GM23338 (cell line): Measurements from ENCODE around the gene LIF. TPM values are rescaled to one million over a fixed set of nuclear protein-coding genes. Genes with fewer than 3 reads are reported as not detected.

Source experiments
- ATAC-seq: fragments of 200-7000 bp; cut with Tn5 transposase; 3 replicates; pipeline ENCODE4 v1.9.1; 2020
- DNase-seq: peaks from one replicate; pipeline ENCODE4 v3.0.0-alpha.2; 2015; ENCODE audit warnings: low spot score
- H2AFZ ChIP-seq: fragments of 200-600 bp; sonication (generic); 2 replicates; pipeline ENCODE4 v1.8.0; 2016; ENCODE audit warnings: antibody characterized with exemption, mild to moderate bottlenecking, moderate library complexity
- H3F3A ChIP-seq: fragments of 200-600 bp; sonication (generic); replicated peaks from 2 replicates; pipeline ENCODE4 v1.8.0; 2017; ENCODE audit warnings: antibody characterized with exemption, mixed run types, low read depth
- H3K27ac ChIP-seq: fragments of 200-600 bp; sonication (generic); 2 replicates; pipeline ENCODE4 v1.6.1; 2016; ENCODE audit warnings: low read depth
- H3K27me3 ChIP-seq: fragments of 200-600 bp; sonication (generic); 2 replicates; pipeline ENCODE4 v1.8.0; 2016; ENCODE audit warnings: mild to moderate bottlenecking, mixed run types, moderate library complexity; ENCODE audit not compliant: insufficient read depth
- H3K36me3 ChIP-seq: fragments of 200-600 bp; sonication (generic); 2 replicates; pipeline ENCODE4 v1.8.0; 2016; ENCODE audit warnings: mild to moderate bottlenecking; ENCODE audit not compliant: insufficient read depth
- H3K4me1 ChIP-seq: fragments of 200-600 bp; sonication (generic); 2 replicates; pipeline ENCODE4 v1.8.0; 2016; ENCODE audit warnings: mild to moderate bottlenecking, moderate library complexity; ENCODE audit not compliant: insufficient read depth
- H3K4me2 ChIP-seq: fragments of 200-600 bp; sonication (generic); 2 replicates; pipeline ENCODE4 v1.7.1; 2017; ENCODE audit warnings: mixed run types
- H3K4me3 ChIP-seq: fragments of 200-600 bp; sonication (generic); 2 replicates; pipeline ENCODE4 v1.6.1; 2016; ENCODE audit warnings: mixed run types
- H3K79me2 ChIP-seq: fragments of 200-600 bp; sonication (generic); replicated peaks from 2 replicates; pipeline ENCODE4 v1.8.0; 2017; ENCODE audit warnings: mild to moderate bottlenecking; ENCODE audit not compliant: insufficient read depth
- H3K9me2 ChIP-seq: fragments of 200-600 bp; sonication (generic); 2 replicates; pipeline ENCODE4 v1.8.0; 2017; ENCODE audit not compliant: insufficient read depth
- H4K20me1 ChIP-seq: fragments of 200-600 bp; sonication (generic); replicated peaks from 2 replicates; pipeline ENCODE4 v1.8.0; 2017; ENCODE audit warnings: mild to moderate bottlenecking; ENCODE audit not compliant: insufficient read depth
- H3K27ac Mint-ChIP-seq: 2 replicates; pipeline ENCODE4 v1.8.0; 2020; ENCODE audit warnings: inconsistent platforms, mild to moderate bottlenecking, moderate library complexity, mixed read lengths
- H3K27me3 Mint-ChIP-seq: 3 replicates; pipeline ENCODE4 v1.8.0; 2022; ENCODE audit warnings: low read depth, mild to moderate bottlenecking, moderate library complexity, mixed read lengths, inconsistent platforms; ENCODE audit not compliant: insufficient read depth, poor library complexity
- H3K36me3 Mint-ChIP-seq: 3 replicates; pipeline ENCODE4 v1.8.0; 2021; ENCODE audit warnings: low read depth, mild to moderate bottlenecking, inconsistent platforms, moderate library complexity, mixed read lengths
- H3K4me1 Mint-ChIP-seq: 3 replicates; pipeline ENCODE4 v1.8.0; 2020; ENCODE audit warnings: mild to moderate bottlenecking, inconsistent platforms, mixed read lengths
- H3K4me3 Mint-ChIP-seq: 3 replicates; pipeline ENCODE4 v1.8.0; 2021; ENCODE audit warnings: moderate library complexity, mild to moderate bottlenecking, inconsistent platforms, mixed read lengths
- H3K9me3 Mint-ChIP-seq: 3 replicates; pipeline ENCODE4 v1.8.0; 2020; ENCODE audit warnings: moderate library complexity, mild to moderate bottlenecking, inconsistent platforms, mixed read lengths
- CREB1 ChIP-seq: fragments of 250-450 bp; sonication (Bioruptor Pico); IDR thresholded peaks from 2 replicates; pipeline ENCODE4 v1.5.0; 2020; ENCODE audit warnings: low read depth, mild to moderate bottlenecking, moderate library complexity
- CTCF ChIP-seq, 2 experiments: fragments of 200-600 bp in 1 of 2; sonication (generic) in 1 of 2; conservative IDR thresholded peaks; 2 replicates each; pipeline versions ENCODE4 v1.5.1 to v1.6.1; 2016 to 2017; ENCODE audit warnings: antibody characterized with exemption in 2 of 2, low read depth in 2 of 2, mild to moderate bottlenecking in 2 of 2, moderate library complexity in 1 of 2
- EZH2 ChIP-seq: fragments of 200-600 bp; sonication (generic); IDR thresholded peaks from one replicate; pipeline ENCODE4 v1.8.0; 2017; ENCODE audit warnings: antibody characterized with exemption, mild to moderate bottlenecking, low read depth; ENCODE audit not compliant: unreplicated experiment
- EZH2phosphoT487 ChIP-seq: fragments of 200-600 bp; sonication (generic); IDR thresholded peaks from one replicate; pipeline ENCODE4 v1.8.1; 2018; ENCODE audit warnings: antibody characterized with exemption; ENCODE audit not compliant: unreplicated experiment
- JUNB ChIP-seq: IDR thresholded peaks from one replicate; pipeline ENCODE4 v1.6.1; 2016; ENCODE audit warnings: antibody characterized with exemption; ENCODE audit not compliant: unreplicated experiment
- NANOG ChIP-seq: IDR thresholded peaks from 2 replicates; pipeline ENCODE4 v1.6.1; 2016; ENCODE audit warnings: antibody characterized with exemption, borderline replicate concordance
- POLR2AphosphoS5 ChIP-seq: IDR thresholded peaks from 2 replicates; pipeline ENCODE4 v1.6.1; 2016; ENCODE audit warnings: antibody characterized with exemption, low read depth
- REST ChIP-seq: IDR thresholded peaks from one replicate; pipeline ENCODE4 v1.6.1; 2018; ENCODE audit warnings: antibody characterized with exemption; ENCODE audit not compliant: unreplicated experiment
- STAT1 ChIP-seq: IDR thresholded peaks from one replicate; pipeline ENCODE4 v1.6.1; 2016; ENCODE audit warnings: antibody characterized with exemption; ENCODE audit not compliant: unreplicated experiment
- ZNF331 ChIP-seq: fragments of 250-450 bp; sonication (Bioruptor Pico); IDR thresholded peaks from 2 replicates; pipeline ENCODE4 v1.5.0; 2020; ENCODE audit warnings: low read depth, mild to moderate bottlenecking, moderate library complexity
- ZNF462 ChIP-seq: fragments of 250-450 bp; sonication (Bioruptor Pico); IDR thresholded peaks from 2 replicates; pipeline ENCODE4 v1.5.0; 2020; ENCODE audit warnings: mild to moderate bottlenecking, moderate library complexity
- polyA plus RNA-seq: library from polyadenylated mRNA; unstranded; fragments of >200 nt; fragmentation: Nextera tagmentation; extraction: Ambion mirVana; gene quantifications from 2 replicates; pipeline ENCODE4 v1.2.1, GENCODE V29; 2016
- total RNA-seq: library from RNA; depleted of rRNA; stranded (reverse); fragments of >200 nt; shearing (Covaris generic); gene quantifications from 2 replicates; pipeline ENCODE4 v1.2.3, GENCODE V29; 2014

The LIF gene
- total and polyA plus RNA-seq, 2 experiments from 2014 or later, result 1.8 to 3.6 TPM

DNA sequence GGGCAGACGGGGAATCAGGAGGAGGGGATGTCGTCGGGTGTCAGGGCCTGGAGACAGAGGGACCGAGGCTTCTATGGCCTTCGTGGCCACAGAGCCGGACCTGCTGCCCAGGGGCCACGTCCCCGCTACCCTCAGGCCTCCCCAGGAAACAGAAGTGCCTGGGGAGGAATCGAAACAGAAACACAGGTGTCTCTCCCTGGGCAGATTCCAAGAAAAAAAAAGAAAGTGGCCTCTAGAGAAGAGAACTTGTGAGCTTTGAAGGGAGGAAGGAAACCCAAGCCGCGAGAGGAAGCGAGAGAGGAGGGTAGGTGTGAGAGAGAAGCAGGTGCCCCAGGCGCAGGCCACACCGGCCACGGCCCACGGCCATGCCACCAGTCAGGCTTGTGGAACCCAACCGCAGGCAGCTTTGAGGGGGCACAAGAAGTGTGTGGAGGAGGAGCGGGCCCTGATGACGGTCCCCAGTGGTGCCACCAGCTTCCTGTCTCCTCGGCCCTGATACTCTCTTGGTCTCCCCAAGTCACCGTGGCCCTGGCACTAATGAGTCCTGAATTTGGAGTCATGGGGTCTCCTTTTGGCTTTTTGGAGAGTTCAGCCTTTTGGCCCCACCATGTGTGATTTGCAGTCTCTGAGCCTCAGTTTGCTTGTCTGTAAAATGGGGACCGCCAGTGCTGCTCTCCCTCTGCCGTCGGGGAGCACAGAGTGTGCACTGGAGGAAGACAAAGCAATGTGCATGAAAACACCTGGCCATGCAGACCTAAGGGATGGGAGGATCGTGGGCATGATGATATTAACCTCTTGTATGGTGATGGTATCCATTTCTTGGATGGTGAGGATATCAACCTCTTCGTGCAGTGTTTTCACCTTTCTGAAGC lies 25.2 kb downstream of the LIF start (continued):
- TF ChIP-seq REST, result no peak
- no peak for TF ChIP-seq STAT1
- TF ChIP-seq CREB1 (CRISPR knock-in tag), result no peak
- no peak for TF ChIP-seq NANOG
- TF ChIP-seq JUNB, result no peak
- no peak for TF ChIP-seq EZH2phosphoT487

DNA sequence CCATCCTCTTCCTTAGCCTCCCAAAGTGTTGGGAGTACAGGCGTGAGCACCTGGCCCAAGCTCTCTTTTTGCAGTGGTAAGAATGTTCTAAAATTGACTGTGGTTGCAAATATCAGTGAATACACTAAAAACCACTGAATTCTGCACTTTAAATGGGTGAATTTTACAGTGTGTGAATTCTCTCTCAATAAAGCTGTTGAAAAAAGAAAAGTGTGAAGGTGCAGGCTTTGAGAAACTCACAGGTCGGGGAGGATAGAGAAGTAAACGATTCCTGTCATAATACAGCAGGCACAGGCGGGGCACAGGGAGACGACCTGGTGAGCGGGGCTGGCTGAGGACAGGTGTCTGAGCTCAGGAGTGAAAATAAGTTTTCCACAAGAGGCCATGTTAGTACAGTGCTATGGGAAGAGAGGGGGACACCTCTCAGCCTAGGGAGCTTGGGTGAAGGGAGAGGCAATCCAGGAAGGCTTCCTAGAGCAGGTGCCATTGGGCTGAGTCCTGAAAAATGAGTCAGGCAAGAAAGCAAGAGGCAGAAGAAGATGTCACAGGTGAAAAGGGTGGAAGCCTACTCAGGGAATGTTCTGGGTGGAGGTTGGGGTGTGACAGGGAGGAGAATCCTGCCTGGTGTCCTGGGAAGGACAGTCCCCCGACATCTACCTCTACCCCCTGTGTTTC lies 26.1 kb downstream of the LIF start:
- Mint-ChIP-seq H3K4me3 (no peak overlapping the region), H3K27ac (no peak overlapping the region), H3K9me3 (no peaks in the 10 kb centered on the region), H3K4me1 (peaks cover 4% of the 10 kb centered on the region; the same call in 2 of the 3 replicates), H3K27me3 (peaks cover 21% of the 10 kb centered on the region), H3K36me3 (no peaks in the 10 kb centered on the region)
- no peaks in the 10 kb centered on the region for H3K4me1 ChIP-seq
- H3K9me2 ChIP-seq, result no peaks in the 10 kb centered on the region
- H3F3A ChIP-seq, result no peaks in the 10 kb centered on the region
- H3K27ac ChIP-seq, result no peak overlapping the region
- H4K20me1 ChIP-seq, result no peaks in the 10 kb centered on the region
- no peak overlapping the region for H3K4me3 ChIP-seq
- H3K36me3 ChIP-seq, result no peaks in the 10 kb centered on the region
- H3K79me2 ChIP-seq, result no peaks in the 10 kb centered on the region
- no peak overlapping the region for H3K4me2 ChIP-seq
- ATAC-seq (no peak), DNase-seq (no peak)
- H3K27me3 ChIP-seq, result no peaks in the 10 kb centered on the region
- no peak overlapping the region for H2AFZ ChIP-seq
- TF ChIP-seq CTCF (conservative IDR thresholded peaks at IDR 0.05; ENCODE audit: low read depth in 2 of 2), result no peak
- no peak for TF ChIP-seq EZH2phosphoT487
- TF ChIP-seq ZNF462 (CRISPR knock-in tag), result no peak
- TF ChIP-seq EZH2, result no peak
- no peak for TF ChIP-seq ZNF331 (CRISPR knock-in tag)
- TF ChIP-seq POLR2AphosphoS5, result no peak
- no peak for TF ChIP-seq CREB1 (CRISPR knock-in tag)
